VCaP (cell line): ENCODE measurements around the gene CBX8.

Source experiments
- H3K27ac ChIP-seq: fragments of 450-650 bp; 2 replicates; pipeline ENCODE4 v1.5.1; 2017
- CTCF ChIP-seq: fragments of 450-650 bp; conservative IDR thresholded peaks from 2 replicates; pipeline ENCODE4 v1.5.1; 2017; ENCODE audit warnings: mild to moderate bottlenecking, moderate library complexity

The CBX8 gene

GRCh38 chr17:79742951-79743476 is 53.9 kb downstream of the CBX8 start:
- H3K27ac ChIP-seq: no peak overlapping the region
- no peak for TF ChIP-seq CTCF

GRCh38 chr17:79742589-79742918 is 54.3 kb downstream of the CBX8 start:
- H3K27ac ChIP-seq: peak overlapping the region; percentile 51; the same call in 1 of the 2 replicates
- no peak for TF ChIP-seq CTCF
